Activated T-cell treated with anti-CD3 and anti-CD28 coated beads for 4 hours (primary cell): ENCODE results near the gene OR14A2.
"Not testable (repeated sequence)": the region's sequence is repeated elsewhere in the genome, so short reads cannot be mapped to it uniquely, and the experiment has no call there.

Source experiments
- DNase-seq: peaks from one replicate; pipeline ENCODE4 v3.0.0-alpha.2; 2020

OR14A2 gene

GRCh38 chr1:247748041-247748440 lies at the start of gene OR14A2:
TSS of gene OR14A2 (minus strand) at chr1:247748141.
- no peak for DNase-seq

GRCh38 chr1:247797518-247797917 lies 49.6 kb upstream of the OR14A2 start:
- DNase-seq: no peak

DNA sequence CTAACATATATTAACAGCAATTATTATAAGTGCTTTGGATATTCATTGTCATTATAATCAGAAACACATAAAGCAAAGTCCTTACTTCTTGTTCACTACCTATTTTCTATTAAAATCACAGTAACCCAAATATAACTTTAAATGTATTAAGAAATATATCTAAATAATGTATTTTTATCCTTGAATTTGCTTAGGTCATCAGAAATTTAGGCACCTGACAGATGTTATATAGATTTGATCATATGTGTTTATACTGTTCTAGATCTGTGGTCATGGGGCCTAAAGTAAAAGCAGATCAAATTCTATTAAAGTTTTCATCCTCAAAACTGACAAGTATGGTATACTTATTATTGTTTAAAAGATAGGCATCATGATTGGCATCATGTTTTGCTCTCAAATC lies 21.7 kb upstream of the OR14A2 start:
- no peak for DNase-seq

- no peak for DNase-seq
Observed at GRCh38 chr1:247760456-247760855, 12.5 kb upstream of the OR14A2 start, which contains the start of gene OR1C1. TSS of gene OR1C1 (minus strand) at chr1:247760556. CDS start at chr1:247758406, 2,150 bp downstream.

DNA sequence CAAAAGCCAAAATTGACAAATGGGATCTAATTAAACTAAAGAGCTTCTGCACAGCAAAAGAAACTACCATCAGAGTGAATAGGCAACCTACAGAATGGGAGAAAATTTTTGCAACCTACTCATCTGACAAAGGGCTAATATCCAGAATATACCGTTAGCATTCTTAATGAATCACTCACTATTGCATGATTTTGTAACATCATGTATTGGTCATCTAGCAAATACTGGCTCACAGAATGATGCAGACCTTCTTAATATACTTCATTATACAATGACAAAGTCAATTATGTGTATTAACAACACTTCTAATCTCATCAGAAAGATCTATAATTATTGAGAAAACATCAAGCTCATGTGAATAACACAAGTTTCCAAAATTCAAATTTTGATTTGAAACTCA lies 6.4 kb upstream of the OR14A2 start:
- DNase-seq: not testable (repeated sequence)

DNA sequence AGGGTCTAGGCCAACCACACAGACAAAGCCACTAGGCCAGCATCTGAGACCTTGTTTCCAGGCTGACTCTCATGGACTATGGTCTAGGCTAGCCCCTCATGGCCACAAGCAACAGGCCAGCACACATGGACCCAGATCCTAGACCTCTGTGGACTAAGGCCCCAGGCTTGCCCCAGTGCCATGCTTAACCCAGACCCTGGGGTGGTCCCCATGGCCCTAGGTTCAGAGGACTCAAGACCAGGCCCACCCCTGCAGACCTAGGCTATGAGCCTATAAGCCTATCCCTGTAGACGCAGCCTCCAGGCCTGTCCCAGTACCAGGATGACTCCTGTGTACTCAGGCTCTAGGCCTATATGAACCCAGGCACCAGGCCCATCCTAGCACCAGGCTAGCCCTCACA lies 1.9 kb upstream of the OR14A2 start:
- no peak for DNase-seq

DNA sequence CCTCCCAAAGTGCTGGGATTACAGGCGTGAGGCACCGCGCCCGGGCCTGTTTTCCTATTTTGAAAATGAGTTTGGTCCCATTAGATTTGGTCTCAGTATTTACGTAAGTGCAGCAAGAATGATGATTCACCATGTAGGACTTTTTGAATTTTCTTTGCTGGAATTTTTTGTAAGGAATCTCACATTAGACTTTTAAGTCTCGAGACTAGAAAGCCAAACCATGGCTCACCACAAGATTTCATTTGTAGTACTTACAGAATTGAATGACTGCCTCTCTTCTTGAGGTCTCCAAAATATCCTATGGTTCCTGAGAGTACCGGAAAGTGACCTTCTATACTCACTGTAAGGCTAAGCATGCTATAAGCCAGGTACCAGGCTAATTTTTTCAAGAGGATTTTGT lies 325 bp downstream of the OR14A2 start:
- no peak for DNase-seq

GRCh38 chr1:247746391-247746935 lies 1.5 kb downstream of the OR14A2 start:
- DNase-seq: no peak

DNA sequence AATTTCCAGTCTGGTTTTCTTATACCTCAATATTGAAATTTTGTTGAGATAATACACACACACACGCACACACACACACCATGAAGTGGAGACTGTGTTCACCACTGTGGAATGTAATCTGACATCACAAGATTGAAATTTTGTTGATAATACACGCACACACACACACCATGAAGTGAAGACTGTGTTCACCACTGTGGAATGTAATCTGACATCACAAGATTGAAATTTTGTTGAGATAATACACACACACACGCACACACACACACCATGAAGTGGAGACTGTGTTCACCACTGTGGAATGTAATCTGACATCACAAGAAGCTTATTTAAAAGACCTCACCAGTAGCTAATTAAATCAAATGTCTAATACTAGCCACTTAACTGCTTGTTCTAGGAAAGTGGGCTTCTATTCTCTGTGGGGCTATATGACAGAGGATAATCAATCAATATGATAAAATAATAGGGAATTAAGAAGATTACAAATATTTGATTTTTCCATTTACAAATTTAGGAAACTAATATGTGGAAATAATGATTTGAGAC lies 5.7 kb downstream of the OR14A2 start:
- not testable (repeated sequence) for DNase-seq

- DNase-seq: no peak
Observed at GRCh38 chr1:247741756-247742155, 6.2 kb downstream of the OR14A2 start.

DNA sequence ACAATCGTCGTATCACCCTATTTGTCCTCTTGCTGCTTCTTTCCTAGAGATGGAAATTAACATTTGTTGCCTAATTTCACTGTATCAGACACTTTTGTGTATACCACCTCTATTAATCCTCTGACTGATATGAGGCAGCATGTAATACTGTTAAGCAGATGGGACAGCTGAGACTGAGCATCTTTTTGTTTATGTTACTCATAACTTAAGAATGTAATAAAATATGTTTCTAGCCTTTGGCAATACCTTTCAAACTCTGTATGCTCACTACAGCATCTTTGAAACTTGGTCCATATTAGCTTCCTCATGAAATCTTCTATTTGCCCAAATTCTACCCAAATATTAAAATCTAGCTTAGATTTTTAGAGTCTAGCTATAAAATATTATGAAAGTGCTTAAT lies 7.2 kb downstream of the OR14A2 start:
- no peak for DNase-seq

DNA sequence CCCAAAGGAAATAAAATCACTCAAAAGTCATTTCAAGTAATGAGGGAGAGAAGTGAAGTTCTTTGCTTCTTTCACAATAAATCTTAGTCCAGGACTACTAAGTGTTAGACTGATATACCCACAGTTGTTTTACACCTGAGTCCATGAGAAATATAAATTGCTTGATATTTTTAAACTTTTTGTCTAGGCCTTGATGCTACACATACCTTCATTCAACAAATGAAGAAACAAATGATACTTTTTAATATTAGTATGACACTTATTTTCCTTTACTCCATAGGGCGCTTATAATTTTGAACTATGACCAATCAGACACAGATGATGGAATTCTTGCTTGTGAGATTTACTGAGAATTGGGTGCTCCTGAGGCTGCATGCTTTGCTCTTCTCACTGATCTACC lies 9.6 kb downstream of the OR14A2 start, which contains the start of gene OR14K1:
Gene OR14K1 (plus strand): TSS at position 301 of the 400 bp plus-strand sequence. CDS start 0 bp downstream, at position 301.
- DNase-seq: no peak

GRCh38 chr1:247721222-247721621 lies 26.7 kb downstream of the OR14A2 start:
- no peak for DNase-seq

- no peak for DNase-seq
Observed at GRCh38 chr1:247716546-247716945, 31.4 kb downstream of the OR14A2 start, which contains the start of gene OR6F1. TSS of gene OR6F1 (minus strand) at chr1:247716646. CDS start at chr1:247712755, 3,891 bp downstream.

GRCh38 chr1:247713753-247714152 lies 34.2 kb downstream of the OR14A2 start:
- DNase-seq: no peak

GRCh38 chr1:247710681-247711080 lies 37.3 kb downstream of the OR14A2 start:
- not testable (repeated sequence) for DNase-seq

- DNase-seq: no peak
Observed at GRCh38 chr1:247701338-247701737, 46.6 kb downstream of the OR14A2 start.

- peak; percentile 2 for DNase-seq
Observed at GRCh38 chr1:247681288-247681897, 66.5 kb downstream of the OR14A2 start.

DNA sequence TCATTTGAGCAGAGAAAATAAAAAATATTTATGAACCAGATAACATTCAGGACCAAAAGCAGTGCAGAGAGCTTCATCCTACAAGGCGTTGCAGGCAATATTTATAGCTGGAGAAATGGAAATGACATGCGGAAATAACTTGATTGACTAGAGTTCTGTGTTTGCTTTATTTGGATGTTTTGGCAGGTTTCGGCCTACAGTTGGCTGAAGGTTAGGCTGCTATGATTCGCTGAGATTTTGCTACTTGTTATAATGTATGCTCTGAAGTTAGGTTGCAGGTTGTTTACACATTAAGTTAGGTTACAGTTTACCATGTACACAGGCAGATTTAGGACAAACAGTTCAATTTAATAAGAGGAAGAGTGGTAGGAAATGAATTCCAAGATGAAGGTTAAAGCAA lies 67.8 kb downstream of the OR14A2 start:
- no peak for DNase-seq

- DNase-seq: no peak
Observed at GRCh38 chr1:247679639-247680038, 68.3 kb downstream of the OR14A2 start, which contains the start of gene OR13G1. TSS of gene OR13G1 (minus strand) at chr1:247679739. CDS start at chr1:247673041, 6,698 bp downstream.
